Stomach (tissue), 4 donors: ENCODE measurements around the gene FOXJ3.
"Not testable (repeated sequence)": the region's sequence is repeated elsewhere in the genome, so short reads cannot be mapped to it uniquely, and the experiment has no call there.

Experiments used
- EP300 ChIP-seq: sonication (generic); formaldehyde crosslinking; IDR thresholded peaks from one replicate; pipeline ENCODE4 v1.6.1; 2017; ENCODE audit warnings: antibody characterized with exemption
- TF ChIP-seq, protein P1 (sequence below), 7 experiments: fragments of 450-650 bp in 4 of 7; fragments of 200-600 bp in 3 of 7; sonication (generic) in 3 of 7; IDR thresholded peaks; one replicate each; pipeline ENCODE4 v1.5.1; 2016 to 2019; ENCODE audit warnings: antibody characterized with exemption in 7 of 7, control low read depth in 2 of 7, mild to moderate bottlenecking in 1 of 7

GRCh38 chr1:42206930-42207329, 128.1 kb downstream of the FOXJ3 start:
- TF ChIP-seq, protein P1, sequence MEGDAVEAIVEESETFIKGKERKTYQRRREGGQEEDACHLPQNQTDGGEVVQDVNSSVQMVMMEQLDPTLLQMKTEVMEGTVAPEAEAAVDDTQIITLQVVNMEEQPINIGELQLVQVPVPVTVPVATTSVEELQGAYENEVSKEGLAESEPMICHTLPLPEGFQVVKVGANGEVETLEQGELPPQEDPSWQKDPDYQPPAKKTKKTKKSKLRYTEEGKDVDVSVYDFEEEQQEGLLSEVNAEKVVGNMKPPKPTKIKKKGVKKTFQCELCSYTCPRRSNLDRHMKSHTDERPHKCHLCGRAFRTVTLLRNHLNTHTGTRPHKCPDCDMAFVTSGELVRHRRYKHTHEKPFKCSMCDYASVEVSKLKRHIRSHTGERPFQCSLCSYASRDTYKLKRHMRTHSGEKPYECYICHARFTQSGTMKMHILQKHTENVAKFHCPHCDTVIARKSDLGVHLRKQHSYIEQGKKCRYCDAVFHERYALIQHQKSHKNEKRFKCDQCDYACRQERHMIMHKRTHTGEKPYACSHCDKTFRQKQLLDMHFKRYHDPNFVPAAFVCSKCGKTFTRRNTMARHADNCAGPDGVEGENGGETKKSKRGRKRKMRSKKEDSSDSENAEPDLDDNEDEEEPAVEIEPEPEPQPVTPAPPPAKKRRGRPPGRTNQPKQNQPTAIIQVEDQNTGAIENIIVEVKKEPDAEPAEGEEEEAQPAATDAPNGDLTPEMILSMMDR (IDR thresholded peaks at IDR 0.05), result not testable (repeated sequence)
- not testable (repeated sequence) for TF ChIP-seq EP300
